ENCODE measurements around the gene TEKT3. TPM values are rescaled to one million over a fixed set of nuclear protein-coding genes. Genes with fewer than 3 reads are reported as not detected.

The TEKT3 gene
- total and polyA plus RNA-seq, 2 of the 4 experiments (the other 2 are of a cell fraction), result 0.15 TPM; not detected in 1

- no peak for TF ChIP-seq MAFK (IDR thresholded peaks at IDR 0.05; ENCODE audit: low read depth, low read length)
- no peak for TF ChIP-seq RFX5 (IDR thresholded peaks at IDR 0.05; ENCODE audit: low read depth, low read length)
Measured at GRCh38 chr17:15263206-15263579, 78.2 kb downstream of the TEKT3 start (continued).

DNA sequence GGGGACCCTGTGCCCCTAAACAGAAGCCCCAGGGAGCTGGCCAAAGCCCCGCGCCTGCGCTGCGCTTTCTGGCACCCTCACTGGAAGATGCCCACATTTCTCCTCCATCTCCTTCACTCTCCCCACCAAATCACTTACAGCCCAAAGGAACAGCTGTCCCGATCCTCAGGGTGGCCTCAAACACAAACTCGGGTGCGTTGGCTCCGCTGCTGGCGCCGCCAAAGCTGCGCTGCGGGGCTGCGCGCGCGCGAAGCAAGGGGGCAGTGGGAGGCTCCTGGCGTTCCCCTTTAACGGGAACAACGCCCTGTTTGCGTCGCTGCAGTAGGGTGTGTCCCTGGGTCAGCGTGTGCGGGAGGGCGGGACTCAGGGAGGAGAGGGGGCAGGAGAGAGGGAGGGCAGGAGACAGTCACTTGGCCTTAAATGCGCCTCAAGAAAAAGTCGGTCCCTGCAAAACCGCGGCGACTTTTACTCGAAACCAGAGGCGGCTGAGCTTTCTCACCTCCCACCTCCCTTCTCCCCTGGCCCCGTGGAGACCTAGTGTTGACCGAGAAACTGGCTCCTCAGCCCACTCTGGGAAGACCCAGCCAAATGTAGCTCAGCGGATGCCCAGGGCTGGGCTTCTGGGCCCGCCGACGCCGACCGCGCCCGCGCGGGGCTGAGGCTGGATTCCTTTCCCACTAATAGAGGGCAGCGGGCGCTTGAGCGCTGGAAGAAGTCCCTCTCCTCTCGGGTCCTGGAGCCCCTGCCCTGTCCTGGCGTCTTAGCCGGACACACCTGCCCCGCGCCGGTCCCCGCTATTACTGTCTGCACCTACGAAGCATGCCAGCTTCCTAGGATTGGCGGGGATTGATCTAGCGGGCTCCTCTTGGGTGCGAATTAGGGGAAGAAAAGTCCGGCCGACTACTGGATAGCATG, 78.8 kb downstream of the TEKT3 start:
- peak; percentile 77 for ATAC-seq (ENCODE audit: low read depth)
- Histone ChIP-seq H4K8ac (ENCODE audit: low read depth in 2 of 2, low read length in 2 of 2) (peak overlapping the region; percentile 78 to 91), H4K5ac (ENCODE audit: low read depth, low read length) (peak overlapping the region; percentile 70), H3K9ac (ENCODE audit: low read depth, low read length) (peak overlapping the region; percentile 98), H4K20me1 (ENCODE audit: insufficient read depth, low read length) (peaks cover 22% of the 10 kb centered on the region; the same call in 1 of the 2 replicates), H2BK120ac (ENCODE audit: low read depth, low read length) (peak overlapping the region; percentile 93), H3K79me1 (ENCODE audit: low read depth in 1 of 2, low read length in 2 of 2) (peaks cover 17 to 34% of the 10 kb centered on the region in 2 experiments; a peak in 3 of 4 replicates), H3K36me3 (ENCODE audit: control insufficient read depth, insufficient read depth, low read length) (peaks cover 18% of the 10 kb centered on the region), H3K14ac (replicated peaks; ENCODE audit: low read depth, low read length) (peak overlapping the region; percentile 95), H2AFZ (replicated peaks; ENCODE audit: low read length, poor library complexity) (peak overlapping the region; percentile 95), H2BK15ac (ENCODE audit: low read depth, low read length) (peak overlapping the region; percentile 71; the same call in 1 of the 3 replicates), H4K91ac (ENCODE audit: insufficient read depth, low read depth, low read length) (peak overlapping the region; percentile 86), H3K18ac (ENCODE audit: low read depth, low read length) (peak overlapping the region; percentile 81), H3K4ac (ENCODE audit: low read depth, low read length) (peak overlapping the region; percentile 95), H3K9me1 (ENCODE audit: insufficient read depth, low read length) (peaks cover 12% of the 10 kb centered on the region; the same call in 1 of the 2 replicates), H2BK20ac (ENCODE audit: low read depth, low read length) (peak overlapping the region; percentile 67), H3K27ac (ENCODE audit: insufficient read depth, low read length) (peak overlapping the region; percentile 88), H3K56ac (ENCODE audit: extremely low read depth, insufficient read depth, low read length) (peak overlapping the region; percentile 82; the same call in 1 of the 2 replicates), H3K4me3 (ENCODE audit: insufficient read depth, low read depth, low read length) (peak overlapping the region; percentile 76), H3K9me3 (ENCODE audit: control insufficient read depth, insufficient read depth, low read length) (no peaks in the 10 kb centered on the region), H3K23ac (ENCODE audit: low read depth, low read length) (peak overlapping the region; percentile 95), H2AK9ac (replicated peaks; ENCODE audit: low read depth, low read length, poor library complexity) (peak overlapping the region; percentile 59), H3K27me3 (ENCODE audit: control insufficient read depth, insufficient read depth, low read length) (peaks cover 29% of the 10 kb centered on the region), H2BK5ac (ENCODE audit: low read depth, low read length, poor library complexity, severe bottlenecking) (peak overlapping the region; percentile 28), H2AK5ac (ENCODE audit: low read depth, low read length) (peak overlapping the region; percentile 46), H3K4me1 (ENCODE audit: control insufficient read depth, insufficient read depth, low read length) (peaks cover 5% of the 10 kb centered on the region), H3K4me2 (ENCODE audit: low read depth, low read length) (peak overlapping the region; percentile 87)
- POLR2A ChIA-PET (ENCODE audit: unreplicated experiment), result interaction anchor here (0.5 to 1.6 kb wide), 4 partner anchors 115 to 240 kb away, joined by 3 to 4 read pairs (median 4); no protein-coding TSS in a partner anchor
- 0% methylated on average over 24 of the region's 60 CpGs; no CpG with 5 or more reads in 1 of the 2 experiments for WGBS, 2 experiments (ENCODE audit: extremely low coverage in 2 of 2, insufficient read length in 1 of 2)
- no TSS peak for BruUV-seq (replicated peaks)
- intact Hi-C loops (cut with micrococcal nuclease) (loop anchor here (1.0 to 10.0 kb wide), 6 partner anchors 11 to 172 kb away; partner anchors contain the start of gene TEKT3), in situ Hi-C loops (cut with MboI; ENCODE audit: low sequenced_read_pairs) (loop anchor here (10.0 to 25.0 kb wide), 3 partner anchors 172 to 700 kb away; no protein-coding TSS in a partner anchor), dilution Hi-C loops (cut with HindIII; ENCODE audit: low sequenced_read_pairs, unreplicated experiment) (no loop called here)
- TF ChIP-seq MXI1 (IDR thresholded peaks at IDR 0.05; ENCODE audit: borderline replicate concordance, low read depth, low read length) (peak; percentile 72; the same call in 1 of the 2 replicates), USF2 (IDR thresholded peaks at IDR 0.05; ENCODE audit: low read depth, low read length) (no peak), RCOR1 (IDR thresholded peaks at IDR 0.05; ENCODE audit: insufficient replicate concordance, low read length) (no peak), POLR2A (IDR thresholded peaks at IDR 0.05; ENCODE audit: low read depth, low read length) (peak; percentile 74), MAZ (IDR thresholded peaks at IDR 0.05; ENCODE audit: borderline replicate concordance, low read depth, low read length) (peak; percentile 83; the same call in 1 of the 2 replicates)
- TF ChIP-seq, protein P1, sequence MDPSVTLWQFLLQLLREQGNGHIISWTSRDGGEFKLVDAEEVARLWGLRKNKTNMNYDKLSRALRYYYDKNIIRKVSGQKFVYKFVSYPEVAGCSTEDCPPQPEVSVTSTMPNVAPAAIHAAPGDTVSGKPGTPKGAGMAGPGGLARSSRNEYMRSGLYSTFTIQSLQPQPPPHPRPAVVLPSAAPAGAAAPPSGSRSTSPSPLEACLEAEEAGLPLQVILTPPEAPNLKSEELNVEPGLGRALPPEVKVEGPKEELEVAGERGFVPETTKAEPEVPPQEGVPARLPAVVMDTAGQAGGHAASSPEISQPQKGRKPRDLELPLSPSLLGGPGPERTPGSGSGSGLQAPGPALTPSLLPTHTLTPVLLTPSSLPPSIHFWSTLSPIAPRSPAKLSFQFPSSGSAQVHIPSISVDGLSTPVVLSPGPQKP (IDR thresholded peaks at IDR 0.05; ENCODE audit: borderline replicate concordance, low read depth, low read length), result no peak
- TF ChIP-seq, protein P2, sequence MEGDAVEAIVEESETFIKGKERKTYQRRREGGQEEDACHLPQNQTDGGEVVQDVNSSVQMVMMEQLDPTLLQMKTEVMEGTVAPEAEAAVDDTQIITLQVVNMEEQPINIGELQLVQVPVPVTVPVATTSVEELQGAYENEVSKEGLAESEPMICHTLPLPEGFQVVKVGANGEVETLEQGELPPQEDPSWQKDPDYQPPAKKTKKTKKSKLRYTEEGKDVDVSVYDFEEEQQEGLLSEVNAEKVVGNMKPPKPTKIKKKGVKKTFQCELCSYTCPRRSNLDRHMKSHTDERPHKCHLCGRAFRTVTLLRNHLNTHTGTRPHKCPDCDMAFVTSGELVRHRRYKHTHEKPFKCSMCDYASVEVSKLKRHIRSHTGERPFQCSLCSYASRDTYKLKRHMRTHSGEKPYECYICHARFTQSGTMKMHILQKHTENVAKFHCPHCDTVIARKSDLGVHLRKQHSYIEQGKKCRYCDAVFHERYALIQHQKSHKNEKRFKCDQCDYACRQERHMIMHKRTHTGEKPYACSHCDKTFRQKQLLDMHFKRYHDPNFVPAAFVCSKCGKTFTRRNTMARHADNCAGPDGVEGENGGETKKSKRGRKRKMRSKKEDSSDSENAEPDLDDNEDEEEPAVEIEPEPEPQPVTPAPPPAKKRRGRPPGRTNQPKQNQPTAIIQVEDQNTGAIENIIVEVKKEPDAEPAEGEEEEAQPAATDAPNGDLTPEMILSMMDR (conservative IDR thresholded peaks at IDR 0.05; ENCODE audit: low read depth, low read length), result peak; percentile 32; the same call in 1 of the 2 replicates
- peak; percentile 83 for DNase-seq
- CTCF ChIA-PET, result interaction anchor here (0.6 to 1.9 kb wide), 6 partner anchors 10 to 240 kb away, joined by 3 to 17 read pairs (median 5); no protein-coding TSS in a partner anchor
